CD4-positive, alpha-beta T cell treated with Interleukin-12 subunit alpha and Interleukin-12 subunit beta, for 1 hour (primary cell): ENCODE results near the gene STK4.

Experiments
- DNase-seq: peaks from one replicate; pipeline ENCODE4 v3.0.0-alpha.2; 2020

Gene STK4

DNA sequence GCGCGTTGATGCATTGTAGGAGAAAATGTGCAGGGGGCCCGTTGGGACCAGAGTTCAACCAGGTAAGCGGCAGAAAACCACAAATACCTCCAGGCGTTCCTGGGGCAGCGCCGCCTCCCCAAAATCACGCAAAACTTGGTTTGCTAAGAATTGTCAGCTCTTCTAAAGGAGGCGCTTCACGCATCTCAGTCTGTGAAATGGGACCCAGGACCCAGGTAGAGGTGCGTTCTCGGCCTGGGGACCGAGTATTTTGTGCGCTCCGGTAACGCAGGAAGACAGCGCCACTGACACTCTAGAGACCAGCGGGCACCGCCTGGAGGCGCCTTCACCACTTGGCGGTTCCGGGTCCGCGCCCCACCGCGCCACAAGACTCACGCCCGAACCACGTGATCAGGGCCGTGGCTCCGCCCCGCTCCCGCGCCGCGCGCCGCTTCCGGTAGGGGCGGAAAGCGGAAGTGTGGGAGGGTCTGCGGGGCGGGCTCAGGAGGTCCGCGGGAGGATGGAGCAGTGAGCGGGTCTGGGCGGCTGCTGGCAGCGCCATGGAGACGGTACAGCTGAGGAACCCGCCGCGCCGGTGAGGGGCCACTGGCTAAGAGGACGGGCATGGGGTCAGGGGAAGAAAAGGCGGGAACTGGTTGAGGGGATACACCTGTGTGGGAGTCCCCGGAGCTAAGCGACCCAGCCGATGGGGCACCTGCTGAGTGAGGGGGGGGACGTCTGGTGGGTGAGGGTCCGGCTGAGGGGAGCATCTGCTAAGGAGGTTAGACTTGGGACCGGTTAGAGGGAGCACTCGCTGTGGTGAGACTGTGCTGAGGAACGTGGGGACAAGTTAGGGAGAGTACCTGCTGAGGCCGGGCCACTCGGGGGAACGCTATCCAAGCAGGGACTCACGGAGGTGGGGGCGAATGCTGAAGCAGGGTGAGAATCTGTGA lies at the start of gene STK4:
STK4 (plus strand) TSS at position 483 of the 932 bp plus-strand sequence; CDS start at position 540, 57 bp downstream.
- DNase-seq, result peak; percentile 96

GRCh38 chr20:44916586-44916985 lies 49.7 kb upstream of the STK4 start:
- DNase-seq, result no peak

DNA sequence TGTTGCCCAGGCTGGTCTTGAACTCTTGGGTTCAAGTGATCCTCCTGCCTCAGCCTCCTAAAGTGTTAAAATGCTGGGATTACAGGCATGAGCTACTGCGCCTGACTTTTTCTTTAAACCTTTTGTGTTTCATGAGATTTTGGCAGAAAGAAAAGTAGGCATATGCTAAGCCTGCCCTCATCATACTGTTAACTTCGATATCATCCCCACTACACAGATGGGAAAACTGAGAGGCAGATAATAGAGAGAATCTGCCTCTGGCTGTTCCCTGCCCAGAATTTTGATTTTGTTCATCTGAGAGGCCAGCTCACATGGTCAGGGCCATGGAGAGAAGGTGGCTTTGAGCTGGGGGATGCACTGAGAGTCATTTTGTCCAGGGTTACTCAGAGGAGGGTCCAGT lies 48.9 kb upstream of the STK4 start:
- DNase-seq, result no peak

DNA sequence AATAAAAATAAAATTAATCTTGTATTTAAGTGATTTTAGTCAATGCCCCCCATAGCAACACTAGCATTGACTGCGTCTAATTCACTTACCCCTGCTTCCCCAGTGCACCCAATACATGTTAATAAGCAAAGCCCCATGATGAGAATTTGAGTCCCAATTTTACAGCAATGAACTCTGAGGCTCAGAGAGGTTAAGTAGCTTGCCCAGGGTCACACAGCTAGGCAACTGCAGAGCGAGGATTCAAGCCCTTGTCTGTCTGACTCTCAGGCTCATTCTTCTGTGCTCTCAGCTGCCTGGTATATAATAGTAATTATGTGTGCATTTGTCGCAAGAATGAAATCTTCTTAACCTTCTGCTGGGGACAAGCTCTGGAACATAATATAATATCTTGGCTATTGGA lies 48.0 kb upstream of the STK4 start:
- no peak for DNase-seq

- no peak for DNase-seq
These were observed 47.6 kb upstream of the STK4 start for GRCh38 chr20:44918761-44919160.

DNA sequence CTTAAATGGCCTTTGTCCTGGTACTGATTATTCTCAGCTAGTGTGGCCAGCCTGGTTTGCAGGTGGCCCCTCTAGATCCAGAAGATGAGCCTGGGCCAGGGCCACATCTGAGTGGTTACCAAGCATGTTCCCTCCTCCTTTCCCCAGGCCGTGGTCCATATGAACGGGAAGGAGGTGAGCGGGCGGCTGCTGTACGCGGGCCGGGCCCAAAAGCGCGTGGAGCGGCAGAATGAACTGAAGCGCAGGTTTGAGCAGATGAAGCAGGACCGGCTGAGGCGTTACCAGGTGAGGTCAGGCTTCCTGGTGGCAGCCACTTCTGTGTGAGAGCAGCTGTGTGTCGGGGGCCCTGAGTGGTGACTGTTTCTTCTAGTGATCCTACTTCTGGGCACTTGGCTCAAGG lies 44.9 kb upstream of the STK4 start:
- DNase-seq, result no peak

DNA sequence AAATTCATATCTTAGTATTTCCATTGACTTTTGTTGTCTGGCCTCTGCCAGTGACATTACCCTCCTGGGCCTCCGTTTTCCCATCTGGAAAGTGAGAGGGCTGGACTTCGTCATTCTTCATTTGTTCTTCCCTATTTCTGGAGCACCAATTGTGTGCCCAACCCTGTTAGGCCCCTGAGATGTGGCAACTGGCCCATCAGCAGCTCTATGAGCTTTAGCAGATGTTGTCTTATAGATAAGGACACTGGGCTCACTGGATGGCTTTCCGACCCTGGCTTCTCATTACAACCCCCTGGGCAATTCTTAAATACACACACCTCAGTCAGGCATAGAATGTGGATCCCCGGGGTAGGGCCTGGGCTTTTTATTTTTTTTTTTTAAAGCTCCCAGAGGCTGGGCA lies 41.8 kb upstream of the STK4 start:
- DNase-seq, result no peak

- no peak for DNase-seq
These were observed 37.7 kb upstream of the STK4 start for GRCh38 chr20:44928595-44928994.

- DNase-seq, result no peak
These were observed 35.7 kb upstream of the STK4 start for GRCh38 chr20:44930517-44931168.

- no peak for DNase-seq
These were observed 34.4 kb upstream of the STK4 start for GRCh38 chr20:44931911-44932310.

DNA sequence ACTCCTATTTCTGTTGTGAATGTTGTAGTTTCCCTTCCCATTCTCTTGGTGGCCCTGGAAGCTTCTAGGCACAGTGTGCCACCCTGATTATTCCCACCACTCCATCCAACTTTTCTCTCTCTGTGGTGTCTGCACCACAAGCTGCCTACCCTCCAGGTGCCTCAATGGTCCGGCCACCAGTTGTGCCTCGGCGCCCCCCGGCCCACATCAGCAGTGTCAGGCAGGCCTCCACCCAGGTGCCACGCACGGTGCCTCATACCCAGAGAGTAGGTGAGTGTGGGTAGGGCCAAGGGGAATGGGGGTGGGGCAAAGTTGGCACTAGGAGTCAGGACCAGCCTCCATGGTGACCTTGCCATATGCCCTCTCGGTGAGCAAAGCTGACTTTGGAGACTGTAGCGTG lies 33.4 kb upstream of the STK4 start:
- DNase-seq, result no peak

DNA sequence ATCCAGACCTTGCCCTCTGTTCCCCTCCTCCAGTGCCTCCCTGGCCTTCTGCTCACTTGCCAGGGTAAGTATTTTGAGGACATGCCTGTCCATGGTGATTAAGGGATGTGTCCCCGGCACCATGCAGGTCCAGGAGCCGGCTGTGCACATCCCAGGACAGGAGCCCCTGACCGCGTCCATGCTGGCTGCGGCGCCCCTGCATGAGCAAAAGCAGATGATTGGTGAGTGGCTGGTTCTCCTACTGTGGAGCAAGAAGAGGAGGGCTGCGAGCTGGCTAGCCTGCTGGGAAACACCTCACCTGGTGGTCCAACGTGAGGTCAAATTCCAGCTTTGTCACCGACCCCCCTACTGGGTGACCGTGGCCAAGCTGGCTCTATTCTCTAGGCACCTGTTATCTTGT lies 29.8 kb upstream of the STK4 start:
- DNase-seq, result no peak

- DNase-seq, result no peak
These were observed 27.7 kb upstream of the STK4 start for GRCh38 chr20:44938637-44939036.

- no peak for DNase-seq
These were observed 25.1 kb upstream of the STK4 start for GRCh38 chr20:44941120-44941691.

DNA sequence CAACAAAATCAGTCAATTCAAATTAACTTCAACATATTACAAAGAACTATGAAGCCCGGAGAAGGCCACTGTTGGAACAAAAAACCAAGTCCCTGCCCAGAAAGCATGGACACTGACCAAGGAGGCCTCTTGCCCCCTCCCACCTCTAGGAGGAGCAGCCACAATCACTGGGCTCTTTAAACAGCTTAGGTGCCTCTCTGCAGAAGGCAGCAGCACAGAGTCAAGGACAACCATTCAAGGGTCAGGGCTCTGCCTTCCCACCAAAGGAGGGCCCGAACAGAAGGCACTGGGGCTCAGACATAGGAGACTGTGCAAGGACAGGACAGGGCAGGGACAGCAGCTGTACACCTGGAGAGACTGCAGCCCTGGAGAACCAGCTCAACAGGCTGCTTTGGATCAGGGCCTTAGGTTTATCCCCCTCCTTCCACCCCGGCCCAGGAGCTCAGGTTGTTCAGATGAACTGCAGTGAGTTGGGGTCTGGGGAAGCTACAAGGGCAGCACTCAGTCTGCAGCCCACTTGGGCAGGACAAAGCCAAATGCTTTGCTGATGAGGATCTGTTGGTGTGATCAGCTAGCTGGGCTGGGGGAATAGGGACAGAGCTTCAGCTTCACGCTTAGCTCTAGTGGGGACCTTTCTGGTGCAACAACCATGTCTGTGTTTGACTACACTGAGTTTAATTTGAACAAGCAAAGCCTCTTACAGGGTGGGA lies 23.9 kb upstream of the STK4 start:
- no peak for DNase-seq

DNA sequence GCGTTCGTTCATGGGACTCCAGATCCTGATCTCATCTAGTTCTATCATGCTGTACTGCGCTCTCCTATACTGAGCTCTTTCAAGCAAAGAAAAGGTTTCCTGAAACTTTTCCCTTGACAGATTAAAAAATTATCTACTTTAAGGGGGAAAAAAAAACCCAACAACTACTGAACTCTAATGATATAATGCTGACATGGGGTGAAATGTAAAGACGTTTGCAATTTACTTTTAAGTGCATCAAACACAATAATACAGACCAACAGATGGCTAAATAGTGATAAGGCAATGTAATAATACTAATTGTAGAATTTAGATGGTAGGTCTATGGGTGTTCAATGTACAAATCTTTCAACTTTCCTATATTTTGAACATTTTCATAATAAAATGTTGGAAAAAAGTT lies 22.5 kb upstream of the STK4 start:
- DNase-seq, result no peak

DNA sequence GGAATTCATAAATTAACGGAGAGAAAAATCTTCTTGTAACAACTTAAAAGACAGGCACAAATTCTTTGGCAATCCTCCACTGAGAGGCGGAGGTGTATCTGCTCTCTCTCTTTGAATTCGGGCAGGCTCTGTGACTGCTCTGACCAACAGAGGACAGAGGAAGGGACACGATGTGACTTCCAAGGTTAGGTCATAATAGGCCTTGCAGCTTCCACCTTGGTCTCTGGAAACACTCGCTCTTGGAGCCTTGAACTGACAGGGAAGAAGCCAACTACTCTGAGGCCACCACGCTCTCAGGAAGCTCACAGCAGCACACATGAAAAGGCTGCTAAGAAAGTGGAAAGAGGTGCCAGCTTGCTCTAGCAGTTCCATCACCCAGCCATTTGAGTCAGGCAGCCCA lies 21.1 kb upstream of the STK4 start:
- DNase-seq, result no peak

DNA sequence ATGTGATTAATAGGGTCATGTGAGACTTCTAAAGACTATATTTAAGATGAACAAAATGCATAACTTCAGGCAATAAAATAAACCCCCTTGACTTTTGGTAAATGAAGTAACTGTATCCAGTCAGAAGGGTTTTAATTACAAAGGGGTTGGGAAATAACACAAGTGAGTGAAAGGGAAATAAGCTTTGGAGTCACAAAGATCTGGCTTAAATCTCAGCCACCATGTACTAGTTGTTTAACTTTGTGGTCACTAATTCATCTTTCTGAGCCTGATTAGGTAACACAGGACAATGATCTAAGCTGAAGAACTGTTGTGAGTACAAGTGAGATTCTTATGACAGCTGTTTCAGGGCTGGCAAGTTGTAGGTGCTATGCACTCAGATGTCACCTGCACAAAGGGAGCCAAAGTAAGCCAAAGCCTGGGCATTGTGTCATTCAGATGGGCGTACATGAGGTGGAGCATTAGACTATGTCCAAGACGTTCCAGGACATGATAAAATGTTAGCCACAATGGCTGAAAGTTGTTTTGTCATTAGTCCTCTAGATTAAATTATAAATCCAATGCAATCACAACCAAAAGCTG lies 19.9 kb upstream of the STK4 start:
- no peak for DNase-seq

DNA sequence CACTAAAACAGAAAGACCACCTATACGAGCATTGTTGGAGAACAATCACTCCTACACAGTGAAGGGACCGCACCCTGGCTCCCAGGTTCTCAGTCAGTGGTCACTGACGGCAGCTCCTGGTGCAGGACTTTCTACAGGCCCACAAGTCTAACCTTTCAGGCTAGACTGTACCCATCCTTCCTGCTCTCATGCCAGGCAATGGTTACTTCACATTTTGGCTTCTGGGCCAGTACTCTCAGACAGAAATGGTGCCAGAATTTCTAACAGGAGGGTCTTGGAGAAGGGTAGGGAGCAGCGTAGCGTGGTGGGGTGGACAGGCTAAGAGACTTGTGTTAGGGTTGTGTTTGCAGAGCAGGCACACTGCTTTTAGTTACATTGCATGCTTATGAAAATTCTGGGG lies 18.2 kb upstream of the STK4 start:
- DNase-seq, result no peak

- DNase-seq, result no peak
These were observed 17.8 kb upstream of the STK4 start for GRCh38 chr20:44948513-44948912.

- DNase-seq, result no peak
These were observed 15.9 kb upstream of the STK4 start for GRCh38 chr20:44950368-44950767.

GRCh38 chr20:44952731-44953130 lies 13.6 kb upstream of the STK4 start:
- DNase-seq, result no peak

GRCh38 chr20:44954211-44954610 lies 12.1 kb upstream of the STK4 start:
- DNase-seq, result no peak
